Right forelimb (tissue), 1 donor: ENCODE results near the gene DPPA4.

Experiments
- DNase-seq: peaks from one replicate; pipeline ENCODE4 v3.0.0-alpha.2; 2018

The DPPA4 gene

DNA sequence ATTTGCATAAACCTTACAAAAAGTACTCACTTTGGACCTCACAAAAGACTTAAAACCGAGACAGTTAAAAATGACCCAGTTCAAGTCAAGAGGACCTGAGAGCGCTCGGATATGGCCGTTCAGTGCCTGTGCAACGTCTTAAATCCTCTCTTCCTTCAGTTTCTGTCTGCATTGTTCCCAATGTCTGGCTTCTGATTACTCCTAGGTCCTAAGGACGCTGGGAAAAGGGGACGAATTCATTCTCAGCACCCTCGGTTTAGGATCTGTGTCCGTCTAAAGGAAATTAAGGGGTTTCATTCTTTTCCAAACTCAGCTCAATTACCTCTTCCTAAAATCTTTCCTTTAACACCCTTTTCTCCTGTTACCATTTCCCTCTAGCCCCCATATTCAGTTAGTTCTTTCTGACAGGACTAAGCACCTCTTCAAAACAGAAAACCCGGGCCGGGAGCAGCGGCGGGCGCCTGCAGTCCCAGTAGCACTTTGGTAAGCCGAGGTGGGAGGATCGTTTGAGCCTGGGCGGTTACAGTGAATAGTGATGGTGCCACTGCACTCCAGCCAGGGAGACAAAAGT, 970 bp downstream of the DPPA4 start:
- DNase-seq = peak; percentile 60

GRCh38 chr3:109334572-109334971, 2.8 kb downstream of the DPPA4 start:
- DNase-seq = no peak

- no peak for DNase-seq
Observed at GRCh38 chr3:109331692-109332091, 5.7 kb downstream of the DPPA4 start.

GRCh38 chr3:109330405-109330804, 6.9 kb downstream of the DPPA4 start:
- DNase-seq = no peak

GRCh38 chr3:109328202-109328601, 9.1 kb downstream of the DPPA4 start:
- no peak for DNase-seq

DNA sequence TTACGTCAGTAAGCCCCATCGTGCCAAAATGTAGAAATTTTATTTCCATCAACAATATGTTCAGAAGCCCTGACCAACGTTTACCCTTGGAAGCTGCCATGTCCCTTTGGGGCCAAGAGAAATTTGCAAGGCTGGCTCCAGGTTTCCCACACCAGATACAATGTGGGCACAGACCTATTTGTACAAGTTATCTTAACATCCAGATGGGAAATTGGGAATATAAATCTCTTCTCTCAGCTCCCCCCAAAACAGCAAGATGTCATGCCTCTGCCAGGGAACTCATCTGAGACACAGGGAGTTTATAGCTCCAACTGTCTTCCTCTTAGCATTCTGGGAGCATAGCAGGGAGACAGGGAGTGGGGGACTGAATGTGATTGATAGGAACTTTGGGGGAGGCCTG, 11.7 kb downstream of the DPPA4 start:
- DNase-seq = no peak

DNA sequence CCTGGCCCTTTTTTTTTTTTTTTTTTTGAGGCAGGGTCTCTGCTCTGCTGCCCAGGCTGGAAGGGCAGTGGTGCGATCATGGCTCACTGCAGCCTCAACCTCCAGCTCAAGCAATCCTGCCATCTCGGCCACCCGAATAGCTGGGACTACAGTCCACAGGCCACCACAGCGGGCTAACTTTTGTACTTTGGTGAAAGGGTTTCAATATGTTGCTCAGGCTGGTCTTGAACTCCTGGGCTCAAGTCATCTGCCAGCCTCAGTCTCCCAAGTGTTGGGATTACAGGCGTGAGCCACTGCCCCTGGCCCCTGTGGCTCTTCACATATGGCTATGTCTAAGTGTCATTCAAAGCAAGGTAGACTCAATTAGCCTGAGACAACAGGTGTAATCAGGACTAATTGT, 12.2 kb downstream of the DPPA4 start:
- no peak for DNase-seq

DNA sequence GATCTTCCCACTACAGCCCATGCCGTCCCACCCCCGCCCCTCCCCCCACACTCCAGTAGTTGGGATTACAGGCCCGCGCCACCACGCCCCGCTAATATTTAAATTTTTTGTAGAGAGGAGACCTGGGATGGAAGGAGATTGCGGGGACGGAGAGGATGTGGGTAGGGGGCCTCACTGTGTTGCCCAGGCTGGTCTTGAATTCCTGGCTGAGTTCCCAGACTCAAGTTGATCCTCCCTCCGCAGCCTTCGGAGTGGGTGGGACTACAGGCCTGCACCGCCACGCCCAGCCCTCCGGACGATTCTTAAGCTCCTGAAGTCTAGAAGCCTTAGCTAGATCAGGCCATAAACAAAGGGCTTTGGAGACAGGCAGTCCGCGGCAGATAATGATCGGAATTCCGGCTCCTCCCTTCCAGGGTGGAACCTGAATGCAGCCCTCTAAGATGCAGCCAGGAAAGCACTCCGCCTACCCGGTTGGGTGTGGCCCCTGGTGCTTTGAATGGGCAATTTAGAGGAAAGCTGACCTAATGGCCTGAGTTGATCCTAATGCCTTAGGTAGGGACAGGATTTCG, 21.1 kb downstream of the DPPA4 start, which contains the start of gene DPPA2:
Gene DPPA2 (minus strand): TSS at position 356 of the 569 bp plus-strand sequence. CDS start 1,975 bp downstream, outside the sequence.
- DNase-seq = no peak

- DNase-seq = no peak
Observed at GRCh38 chr3:109313061-109313460, 24.3 kb downstream of the DPPA4 start.

- no peak for DNase-seq
Observed at GRCh38 chr3:109297496-109297895, 39.9 kb downstream of the DPPA4 start.

- DNase-seq = no peak
Observed at GRCh38 chr3:109284071-109284470, 53.3 kb downstream of the DPPA4 start.

DNA sequence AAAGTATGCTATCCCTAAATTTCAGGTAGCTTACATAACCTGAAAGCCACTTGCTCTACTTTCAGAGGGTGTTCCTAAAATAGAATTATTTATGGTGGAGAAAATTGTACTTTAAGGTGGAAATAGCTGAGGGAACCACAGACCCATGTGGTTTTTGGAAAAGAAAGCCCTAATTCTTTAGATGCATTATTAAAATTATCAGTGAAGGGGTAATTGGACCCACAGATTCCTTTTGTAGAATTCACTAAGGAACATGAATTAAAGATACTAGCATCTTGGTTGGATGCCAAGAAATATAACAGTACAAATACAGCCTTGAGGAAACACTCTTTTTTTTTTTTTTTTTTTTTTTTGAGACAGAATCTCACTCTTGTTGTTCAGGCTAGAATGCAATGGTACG, 58.8 kb downstream of the DPPA4 start:
- no peak for DNase-seq

GRCh38 chr3:109278141-109278540, 59.2 kb downstream of the DPPA4 start:
- no peak for DNase-seq
